K562 (cell line): ENCODE results near the gene PRPF8. TPM values are rescaled to one million over a fixed set of nuclear protein-coding genes. Genes with fewer than 3 reads are reported as not detected.

Experiments
- ATAC-seq: fragments of 200-7000 bp; cut with Tn5 transposase; 3 replicates; pipeline ENCODE4 v1.9.1; 2020; ENCODE audit warnings: moderate library complexity
- BruUV-seq: library from RNA; stranded (reverse); fragments of 400-500 nt; replicated peaks from 2 replicates; lab custom pipeline; 2021; lab: Mats Ljungman, UMichigan
- CTCF ChIA-PET: fragments of 300-600 bp; formaldehyde crosslinking; extraction: SDS; loops from one replicate; lab custom pipeline; 2021; ENCODE audit warnings: low intra/inter-chr PET ratio; lab: Yijun Ruan, JAX
- POLR2A ChIA-PET: fragments of 300-600, 350-650 bp; sonication (Branson Sonifier 250); formaldehyde crosslinking; extraction: SDS; loops from one replicate; lab custom pipeline; 2021; ENCODE audit warnings: antibody characterized with exemption, inconsistent platforms; lab: Yijun Ruan, JAX
- DNase-seq, 4 experiments: peaks; one replicate each; pipeline versions ENCODE4 v3.0.0 to v3.0.0-alpha.2; 2011 to 2018; ENCODE audit warnings: low spot score in 3 of 4, mixed read lengths in 3 of 4; ENCODE audit errors: extremely low read depth in 1 of 4
- FAIRE-seq: peaks from 2 replicates; lab custom pipeline; 2011; peaks lifted over from hg19 to GRCh38; lab: Jason Lieb, UNC
- H2AFZ ChIP-seq: 2 replicates; pipeline ENCODE4 v1.6.0; 2011; ENCODE audit warnings: low read depth, low read length, control low read depth, inconsistent platforms
- H3K27ac ChIP-seq: fragments of 200-600 bp; 3 replicates; pipeline ENCODE4 v1.8.0; 2011; ENCODE audit warnings: low read depth, mild to moderate bottlenecking, control low read depth, inconsistent platforms, low read length, moderate library complexity, mixed read lengths; ENCODE audit errors: extremely low read depth
- H3K27me3 ChIP-seq, 2 experiments: fragments of 300-600 bp in 1 of 2; 2 replicates in 1 of 2; 3 replicates in 1 of 2; pipeline versions ENCODE4 v1.6.0 to v1.8.0; 2011; ENCODE audit warnings: inconsistent platforms in 2 of 2, low read length in 2 of 2, mild to moderate bottlenecking in 1 of 2, mixed read lengths in 1 of 2, moderate library complexity in 1 of 2; ENCODE audit not compliant: control insufficient read depth in 2 of 2, insufficient read depth in 2 of 2
- H3K36me3 ChIP-seq: fragments of 300-600 bp; 3 replicates; pipeline ENCODE4 v1.8.0; 2011; ENCODE audit warnings: mild to moderate bottlenecking, low read length, inconsistent platforms; ENCODE audit not compliant: control insufficient read depth, insufficient read depth
- H3K4me1 ChIP-seq, 2 experiments: fragments of 200-600 bp in 1 of 2; replicated peaks in 1 of 2; 2 replicates in 1 of 2; 3 replicates in 1 of 2; pipeline versions ENCODE4 v1.5.1 to v1.8.0; 2011; ENCODE audit warnings: inconsistent platforms in 2 of 2, low read length in 2 of 2, mild to moderate bottlenecking in 1 of 2, mixed read lengths in 1 of 2, moderate library complexity in 1 of 2; ENCODE audit not compliant: control insufficient read depth in 2 of 2, insufficient read depth in 2 of 2
- H3K4me2 ChIP-seq: 2 replicates; pipeline ENCODE4 v1.6.1; 2011; ENCODE audit warnings: low read length, control low read depth, inconsistent platforms, mixed read lengths; ENCODE audit not compliant: insufficient read depth
- H3K4me3 ChIP-seq: fragments of 200-600 bp; sonication (generic), shearing (Covaris generic); 2 replicates; pipeline ENCODE4 v1.5.1; 2016; ENCODE audit warnings: control low read depth, inconsistent platforms
- H3K79me2 ChIP-seq: fragments of 200-600 bp; 3 replicates; pipeline ENCODE4 v1.8.0; 2011; ENCODE audit warnings: low read length, inconsistent platforms; ENCODE audit not compliant: control insufficient read depth, insufficient read depth
- H3K9ac ChIP-seq, 2 experiments: 2 replicates each; pipeline versions ENCODE4 v1.6.0 to v1.6.1; 2011; ENCODE audit warnings: low read depth in 2 of 2, low read length in 2 of 2, control low read depth in 1 of 2, inconsistent platforms in 1 of 2, mild to moderate bottlenecking in 1 of 2, mixed read lengths in 1 of 2; ENCODE audit not compliant: insufficient read depth in 1 of 2
- H3K9me1 ChIP-seq: one replicate; pipeline ENCODE4 v1.6.0; 2011; ENCODE audit warnings: inconsistent platforms, mild to moderate bottlenecking, low read length, moderate library complexity; ENCODE audit not compliant: control insufficient read depth, insufficient read depth
- H3K9me3 ChIP-seq: replicated peaks from 2 replicates; pipeline ENCODE4 v1.5.1; 2011; ENCODE audit warnings: low read depth, low read length, inconsistent platforms; ENCODE audit not compliant: control insufficient read depth, insufficient read depth
- H4K20me1 ChIP-seq: replicated peaks from 2 replicates; pipeline ENCODE4 v1.6.1; 2011; ENCODE audit warnings: low read length, inconsistent platforms, mixed read lengths; ENCODE audit not compliant: control insufficient read depth, insufficient read depth
- ATF3 ChIP-seq, 2 experiments: fragments of 450-650 bp in 1 of 2; sonication (generic) in 1 of 2; formaldehyde crosslinking in 1 of 2; IDR thresholded peaks in 1 of 2; conservative IDR thresholded peaks in 1 of 2; 2 replicates each; pipeline versions ENCODE4 v1.6.1 to v1.8.1; 2016 to 2023; ENCODE audit warnings: mild to moderate bottlenecking in 2 of 2, moderate library complexity in 2 of 2, inconsistent platforms in 1 of 2, missing genetic modification reagents in 1 of 2
- ETS1 ChIP-seq: conservative IDR thresholded peaks from 2 replicates; pipeline ENCODE4 v1.6.1; 2011; ENCODE audit warnings: low read depth, mild to moderate bottlenecking, low read length; ENCODE audit not compliant: control insufficient read depth
- ETV5 ChIP-seq: sonication (generic); formaldehyde crosslinking; IDR thresholded peaks from 2 replicates; pipeline ENCODE4 v1.4.0; 2020; ENCODE audit warnings: low read depth, mild to moderate bottlenecking, missing genetic modification reagents
- FOSL1 ChIP-seq: fragments of 200-800 bp; sonication (Bioruptor generic); conservative IDR thresholded peaks from 2 replicates; pipeline ENCODE4 v1.6.1; 2016; ENCODE audit warnings: missing genetic modification characterization, missing compliant biosample characterization
- GATAD2A ChIP-seq: fragments of 450-650 bp; IDR thresholded peaks from 2 replicates; pipeline ENCODE4 v1.6.1; 2017
- HMGN3 ChIP-seq: IDR thresholded peaks from 2 replicates; pipeline ENCODE4 v1.6.1; 2011; ENCODE audit warnings: borderline replicate concordance, low read depth, mild to moderate bottlenecking, mixed read lengths, low read length; ENCODE audit not compliant: insufficient read length; ENCODE audit errors: extremely low read depth
- JUN ChIP-seq, 2 experiments: sonication (generic) in 1 of 2; formaldehyde crosslinking in 1 of 2; IDR thresholded peaks; 2 replicates each; pipeline versions ENCODE4 v1.6.1 to v1.8.0; 2012 to 2022; ENCODE audit warnings: borderline replicate concordance in 2 of 2, mild to moderate bottlenecking in 2 of 2, improper control_type of control experiment in 1 of 2, low read depth in 1 of 2, low read length in 1 of 2, missing genetic modification reagents in 1 of 2
- MAX ChIP-seq: sonication (generic); formaldehyde crosslinking; IDR thresholded peaks from 2 replicates; pipeline ENCODE4 v1.9.0; 2022; ENCODE audit warnings: mild to moderate bottlenecking, missing genetic modification reagents
- MAZ ChIP-seq, 2 experiments: fragments of 450-650 bp in 1 of 2; sonication (generic) in 1 of 2; formaldehyde crosslinking; IDR thresholded peaks in 1 of 2; conservative IDR thresholded peaks in 1 of 2; 2 replicates each; pipeline versions ENCODE4 v1.4.0 to v1.5.0; 2020; ENCODE audit warnings: mild to moderate bottlenecking in 1 of 2, missing genetic modification reagents in 1 of 2
- MTA3 ChIP-seq: fragments of 450-650 bp; formaldehyde crosslinking; IDR thresholded peaks from 2 replicates; pipeline ENCODE4 v1.6.1; 2017; ENCODE audit warnings: mild to moderate bottlenecking, borderline replicate concordance
- NFE2 ChIP-seq: IDR thresholded peaks from 2 replicates; pipeline ENCODE4 v1.6.1; 2014; ENCODE audit warnings: antibody characterized with exemption, low read depth
- NR2C2 ChIP-seq, 2 experiments: fragments of 200-800 bp in 1 of 2; sonication (Bioruptor generic) in 1 of 2; sonication (generic) in 1 of 2; formaldehyde crosslinking in 1 of 2; IDR thresholded peaks; 2 replicates each; pipeline versions ENCODE4 v1.6.1 to v1.8.0; 2016 to 2022; ENCODE audit warnings: mild to moderate bottlenecking in 1 of 2, missing compliant biosample characterization in 1 of 2, missing genetic modification characterization in 1 of 2, missing genetic modification reagents in 1 of 2
- SIN3A ChIP-seq, 2 experiments: fragments of 150-350 bp in 1 of 2; IDR thresholded peaks; 2 replicates each; pipeline ENCODE4 v1.6.1; 2011 to 2016; ENCODE audit warnings: borderline replicate concordance in 2 of 2, low read depth in 2 of 2, low read length in 2 of 2, mild to moderate bottlenecking in 2 of 2, moderate library complexity in 2 of 2; ENCODE audit not compliant: control insufficient read depth in 1 of 2
- SMARCE1 ChIP-seq: fragments of 450-650 bp; IDR thresholded peaks from 2 replicates; pipeline ENCODE4 v1.7.1; 2016; ENCODE audit warnings: mild to moderate bottlenecking
- SREBF2 ChIP-seq: sonication (generic); formaldehyde crosslinking; IDR thresholded peaks from 2 replicates; pipeline ENCODE4 v1.4.0; 2020; ENCODE audit warnings: mild to moderate bottlenecking, missing genetic modification reagents
- WGBS: fragments of 100-300 bp; shearing (Covaris generic); methylation state at CpG from one replicate; pipeline ENCODE4 v1.1.6; 2016; ENCODE audit warnings: low coverage, mixed read lengths; ENCODE audit not compliant: insufficient coverage; ENCODE audit errors: missing lambda C conversion rate; 5-methylcytosine and 5-hydroxymethylcytosine counted together
- in situ Hi-C: fragments of 300-500 bp; cut with MboI; formaldehyde crosslinking; loops from 4 replicates; pipeline ENCODE4 v1.15.0; 2018; ENCODE audit warnings: inconsistent platforms, mixed read lengths
- intact Hi-C: fragments of 100-400 bp; cut with micrococcal nuclease; formaldehyde crosslinking; loops from 2 replicates; pipeline ENCODE4 v1.14.2; 2022
- polyA plus RNA-seq, 8 experiments: library from polyadenylated mRNA; depleted of rRNA in 4 of 8; stranded (reverse) in 5 of 8; unstranded in 3 of 8; fragments of >200 nt; fragmentation: Nextera tagmentation in 2 of 8; fragmentation: Illumina TruSeq in 1 of 8; extraction: Ambion mirVana in 2 of 8; extraction: Trizol in 1 of 8; gene quantifications; 2 replicates each; pipeline versions ENCODE4 v1.2.1 to v1.2.3, GENCODE V29; 2011 to 2014; ENCODE audit warnings: inconsistent platforms in 1 of 8, missing spikeins in 1 of 8
- total RNA-seq, 7 experiments: library from RNA; depleted of rRNA in 6 of 7; stranded (reverse); fragments of >200 nt in 6 of 7; fragmentation: Illumina TruSeq in 2 of 7; extraction: Trizol in 2 of 7; gene quantifications; 2 replicates each; pipeline versions ENCODE4 v1.2.1 to v1.2.3, GENCODE V29; 2011 to 2021; ENCODE audit warnings: low replicate concordance in 1 of 7

The PRPF8 gene
- total and polyA plus RNA-seq, 9 of the 15 experiments (the other 6 are each of a cell fraction or from before 2014, with no cell fraction given): 64.3 to 294 (median 85.9) TPM

GRCh38 chr17:1617620-1618174, 67.0 kb downstream of the PRPF8 start:
- intact Hi-C loops: no loop called here
- peak; percentile 95 for FAIRE-seq
- H3K9ac ChIP-seq: peak overlapping the region; percentile 12 to 80; a peak in 2 of 4 replicates
- DNase-seq: peak; percentile 56 to 85 (median 68)
- no peaks in the 10 kb centered on the region for H3K9me3 ChIP-seq
- WGBS: 8% methylated on average over 11 of the region's 20 CpGs
- H2AFZ ChIP-seq: peak overlapping the region; percentile 75
- H3K27me3 ChIP-seq: no peaks in the 10 kb centered on the region
- ChIA-PET CTCF (interaction anchor here (0.6 kb wide), 1 partner anchor 251 kb away, joined by 5 read pairs; no protein-coding TSS in a partner anchor), POLR2A (interaction anchor here (1.0 to 4.8 kb wide), 6 partner anchors 8 to 32 kb away, joined by 3 to 25 read pairs (median 4); partner anchors contain the start of gene RILP)
- H3K4me1 ChIP-seq: peaks cover 8 to 32% of the 10 kb centered on the region in 2 experiments; a peak in 4 of 5 replicates
- peak overlapping the region; percentile 67 for H3K27ac ChIP-seq
- no peaks in the 10 kb centered on the region for H3K79me2 ChIP-seq
- BruUV-seq: no TSS peak
- in situ Hi-C loops: loop anchor here (5.0 kb wide), 1 partner anchor 40 kb away; no protein-coding TSS in a partner anchor
- no peaks in the 10 kb centered on the region for H3K36me3 ChIP-seq
- H3K4me2 ChIP-seq: peak overlapping the region; percentile 68
- peak; percentile 97 for ATAC-seq
- H4K20me1 ChIP-seq: no peaks in the 10 kb centered on the region
- H3K9me1 ChIP-seq: no peaks in the 10 kb centered on the region
- no peak overlapping the region for H3K4me3 ChIP-seq
- TF ChIP-seq ATF3 (IDR thresholded peaks at IDR 0.05) (peak; percentile 79), ATF3 (CRISPR knock-in tag; conservative IDR thresholded peaks at IDR 0.05) (no peak), SMARCE1 (0 out of 2 replicates have a peak, but pooled peaks have one; percentile 13), MAZ (CRISPR knock-in tag; conservative IDR thresholded peaks at IDR 0.05 in 1 of 2, IDR thresholded peaks at IDR 0.05 in 1 of 2) (no peak), SIN3A (IDR thresholded peaks at IDR 0.05; ENCODE audit: borderline replicate concordance in 2 of 2, control insufficient read depth in 1 of 2, low read depth in 2 of 2, low read length in 2 of 2) (0 out of 4 replicates have a peak, but pooled peaks of 1 of the 2 experiments have one; percentile 30), ETS1 (0 out of 2 replicates have a peak, but pooled peaks have one; percentile 23), GATAD2A (0 out of 2 replicates have a peak, but pooled peaks have one; percentile 26), SREBF2 (no peak), JUN (IDR thresholded peaks at IDR 0.05; ENCODE audit: borderline replicate concordance, low read depth, low read length) (peak; percentile 66; the same call in 1 of the 2 replicates), JUN (CRISPR knock-in tag; IDR thresholded peaks at IDR 0.05; ENCODE audit: borderline replicate concordance) (no peak), MTA3 (0 out of 2 replicates have a peak, but pooled peaks have one; percentile 12), NFE2 (peak; percentile 75), NR2C2 (CRISPR knock-in tag; IDR thresholded peaks at IDR 0.05) (no peak), NR2C2 (tag; IDR thresholded peaks at IDR 0.05) (peak; percentile 66), ETV5 (0 out of 2 replicates have a peak, but pooled peaks have one; percentile 47), HMGN3 (no peak), FOSL1 (tag) (peak; percentile 49), MAX (CRISPR knock-in tag) (peak; percentile 38; the same call in 1 of the 2 replicates)
